ENCODE results near the gene PHACTR1.

The PHACTR1 gene

GRCh38 chr6:12800120-12800519, 83.6 kb downstream of the PHACTR1 start:
- DNase-seq (ENCODE audit: low read depth in 2 of 2, low spot score in 1 of 2): no peak

- DNase-seq (ENCODE audit: low read depth in 2 of 2, low spot score in 1 of 2): no peak
Observed at GRCh38 chr6:12801141-12801540, 84.6 kb downstream of the PHACTR1 start.

GRCh38 chr6:12802440-12802839, 85.9 kb downstream of the PHACTR1 start:
- DNase-seq (ENCODE audit: low read depth in 2 of 2, low spot score in 1 of 2): no peak

GRCh38 chr6:12803486-12803885, 86.9 kb downstream of the PHACTR1 start:
- no peak for DNase-seq (ENCODE audit: low read depth in 2 of 2, low spot score in 1 of 2)

- DNase-seq (ENCODE audit: low read depth in 2 of 2, low spot score in 1 of 2): no peak
Observed at GRCh38 chr6:12804952-12805645, 88.5 kb downstream of the PHACTR1 start.

- no peak for DNase-seq (ENCODE audit: low read depth in 2 of 2, low spot score in 1 of 2)
Observed at GRCh38 chr6:12806136-12806535, 89.6 kb downstream of the PHACTR1 start.

GRCh38 chr6:12806796-12807195, 90.2 kb downstream of the PHACTR1 start:
- no peak for DNase-seq (ENCODE audit: low read depth in 2 of 2, low spot score in 1 of 2)

GRCh38 chr6:12811519-12811918, 95.0 kb downstream of the PHACTR1 start:
- no peak for DNase-seq (ENCODE audit: low read depth in 2 of 2, low spot score in 1 of 2)

- no peak for DNase-seq (ENCODE audit: low read depth in 2 of 2, low spot score in 1 of 2)
Observed at GRCh38 chr6:12813321-12813720, 96.8 kb downstream of the PHACTR1 start.

GRCh38 chr6:12814015-12814414, 97.4 kb downstream of the PHACTR1 start:
- no peak for DNase-seq (ENCODE audit: low read depth in 2 of 2, low spot score in 1 of 2)

GRCh38 chr6:12815089-12815488, 98.5 kb downstream of the PHACTR1 start:
- DNase-seq (ENCODE audit: low read depth in 2 of 2, low spot score in 1 of 2): no peak

GRCh38 chr6:12815884-12816600, 99.5 kb downstream of the PHACTR1 start:
- DNase-seq (ENCODE audit: low read depth in 2 of 2, low spot score in 1 of 2): no peak

GRCh38 chr6:12818324-12818723, 101.8 kb downstream of the PHACTR1 start:
- DNase-seq (ENCODE audit: low read depth in 2 of 2, low spot score in 1 of 2): no peak

GRCh38 chr6:12823847-12824246, 107.3 kb downstream of the PHACTR1 start:
- no peak for DNase-seq (ENCODE audit: low read depth in 2 of 2, low spot score in 1 of 2)

- no peak for DNase-seq (ENCODE audit: low read depth in 2 of 2, low spot score in 1 of 2)
Observed at GRCh38 chr6:12826584-12826983, 110.0 kb downstream of the PHACTR1 start.

GRCh38 chr6:12827921-12828320, 111.4 kb downstream of the PHACTR1 start:
- no peak for DNase-seq (ENCODE audit: low read depth in 2 of 2, low spot score in 1 of 2)

GRCh38 chr6:12832226-12832735, 115.7 kb downstream of the PHACTR1 start:
- DNase-seq (ENCODE audit: low read depth in 2 of 2, low spot score in 1 of 2): no peak

- no peak for DNase-seq (ENCODE audit: low read depth in 2 of 2, low spot score in 1 of 2)
Observed at GRCh38 chr6:12836009-12836408, 119.4 kb downstream of the PHACTR1 start.

- DNase-seq (ENCODE audit: low read depth in 2 of 2, low spot score in 1 of 2): no peak
Observed at GRCh38 chr6:12841619-12842018, 125.1 kb downstream of the PHACTR1 start.

GRCh38 chr6:12842114-12842513, 125.5 kb downstream of the PHACTR1 start:
- no peak for DNase-seq (ENCODE audit: low read depth in 2 of 2, low spot score in 1 of 2)

GRCh38 chr6:12842658-12843057, 126.1 kb downstream of the PHACTR1 start:
- DNase-seq (ENCODE audit: low read depth in 2 of 2, low spot score in 1 of 2): no peak

Data from stimulated activated CD8-positive, alpha-beta memory T cell treated with anti-CD3 and anti-CD28 coated beads, Interleukin-4, amount 100 ng/mL, for 1 hour (primary cell).